ENCODE data around the gene DRICH1. TPM values are rescaled to one million over a fixed set of nuclear protein-coding genes. Genes with fewer than 3 reads are reported as not detected.
"Not testable (repeated sequence)": the region's sequence is repeated elsewhere in the genome, so short reads cannot be mapped to it uniquely, and the experiment has no call there.

The DRICH1 gene
- total RNA-seq, 1 experiment from 2014 or later, result 4.8 TPM

GRCh38 chr22:23574371-23574811, 57.7 kb downstream of the DRICH1 start:
- Mint-ChIP-seq H3K9me3 (ENCODE audit: unreplicated experiment) (no peaks in the 10 kb centered on the region), H3K27me3 (ENCODE audit: insufficient read depth, unreplicated experiment) (no peaks in the 10 kb centered on the region), H3K27ac (ENCODE audit: unreplicated experiment) (no peak overlapping the region), H3K4me1 (ENCODE audit: low read depth, unreplicated experiment) (no peaks in the 10 kb centered on the region), H3K4me3 (ENCODE audit: unreplicated experiment) (no peak overlapping the region), H3K36me3 (ENCODE audit: insufficient read depth, unreplicated experiment) (no peaks in the 10 kb centered on the region)
- POLR2A ChIA-PET, result no interaction called here
- BruUV-seq (replicated peaks), result no TSS peak
- intact Hi-C loops (cut with micrococcal nuclease; ENCODE audit: unreplicated experiment), result no loop called here
- Histone ChIP-seq H3K4me1 (no peaks in the 10 kb centered on the region), H3K9me3 (no peaks in the 10 kb centered on the region), H3K27me3 (replicated peaks; ENCODE audit: control insufficient read depth, insufficient read depth, low read length) (no peaks in the 10 kb centered on the region), H3K36me3 (ENCODE audit: control insufficient read depth, insufficient read depth, low read length) (no peaks in the 10 kb centered on the region), H3K4me3 (ENCODE audit: low read depth, low read length) (no peak overlapping the region)
- DNase-seq, result no peak
- CTCF ChIA-PET, result no interaction called here
- TF ChIP-seq CTCF (IDR thresholded peaks at IDR 0.05; ENCODE audit: insufficient read depth in 1 of 2, low read depth in 1 of 2, low read length in 1 of 2, severe bottlenecking in 1 of 2, unreplicated experiment in 1 of 2), result no peak

DNA sequence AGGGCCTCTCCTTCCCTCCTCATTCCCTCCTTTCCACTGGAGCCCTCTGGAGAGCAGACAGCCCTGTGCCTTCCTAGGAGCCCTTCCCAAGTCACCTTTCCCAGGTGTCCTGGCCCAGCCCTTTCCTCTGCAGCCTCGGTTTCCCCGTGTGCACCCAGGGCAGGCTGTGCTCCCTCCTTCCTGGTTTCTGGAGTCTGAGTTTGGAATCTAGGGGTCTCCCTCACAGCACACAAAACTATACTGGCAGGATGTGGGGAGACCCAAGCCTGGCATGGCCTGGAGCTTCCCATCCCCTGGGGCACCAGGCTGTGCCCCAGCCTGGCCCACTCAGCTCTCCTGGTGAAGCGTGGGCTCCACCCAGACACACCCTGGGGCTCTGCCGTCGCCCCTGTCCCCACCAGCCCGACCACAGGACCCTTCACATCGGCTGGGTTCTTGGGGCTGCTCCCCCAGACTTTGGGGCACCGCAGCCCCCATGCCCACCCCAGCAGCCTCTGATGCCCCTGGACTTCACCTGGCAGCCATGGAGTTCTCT, 58.4 kb downstream of the DRICH1 start:
- H3K27me3 ChIP-seq (replicated peaks; ENCODE audit: control insufficient read depth, insufficient read depth, low read length); H3K4me1 Mint-ChIP-seq (ENCODE audit: low read depth, unreplicated experiment); H3K9me3 ChIP-seq; intact Hi-C loops (cut with micrococcal nuclease; ENCODE audit: unreplicated experiment); H3K27ac Mint-ChIP-seq (ENCODE audit: unreplicated experiment); H3K36me3 Mint-ChIP-seq (ENCODE audit: insufficient read depth, unreplicated experiment); POLR2A ChIA-PET; H3K4me3 Mint-ChIP-seq (ENCODE audit: unreplicated experiment); BruUV-seq (replicated peaks); H3K36me3 ChIP-seq (ENCODE audit: control insufficient read depth, insufficient read depth, low read length); DNase-seq; H3K4me3 ChIP-seq (ENCODE audit: low read depth, low read length); H3K9me3 Mint-ChIP-seq (ENCODE audit: unreplicated experiment); CTCF ChIA-PET; H3K4me1 ChIP-seq; H3K27me3 Mint-ChIP-seq (ENCODE audit: insufficient read depth, unreplicated experiment): not testable (repeated sequence)

DNA sequence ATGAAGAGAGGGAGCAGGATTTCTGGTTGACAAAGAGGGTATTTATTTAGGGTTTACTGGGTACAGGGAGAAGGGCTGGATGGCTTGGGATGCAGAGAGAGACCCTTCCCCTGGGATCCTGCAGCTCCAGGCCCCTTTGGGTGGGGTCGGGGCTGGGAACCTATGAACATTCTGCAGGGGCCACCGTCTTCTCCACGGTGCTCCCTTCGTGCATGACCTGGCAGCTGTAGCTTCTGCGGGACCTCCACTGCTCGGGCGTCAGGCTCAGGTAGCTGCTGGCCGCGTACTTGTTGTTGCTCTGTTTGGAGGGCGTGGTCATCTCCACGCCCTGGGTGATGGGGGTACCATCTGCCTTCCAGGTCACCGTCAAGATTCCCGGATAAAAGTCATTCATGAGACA, 59.0 kb downstream of the DRICH1 start:
- POLR2A ChIA-PET; H3K27ac Mint-ChIP-seq (ENCODE audit: unreplicated experiment); H3K36me3 Mint-ChIP-seq (ENCODE audit: insufficient read depth, unreplicated experiment); DNase-seq; H3K9me3 Mint-ChIP-seq (ENCODE audit: unreplicated experiment); intact Hi-C loops (cut with micrococcal nuclease; ENCODE audit: unreplicated experiment); BruUV-seq (replicated peaks); H3K27me3 ChIP-seq (replicated peaks; ENCODE audit: control insufficient read depth, insufficient read depth, low read length); CTCF ChIA-PET; H3K4me3 Mint-ChIP-seq (ENCODE audit: unreplicated experiment); H3K4me1 ChIP-seq; H3K4me1 Mint-ChIP-seq (ENCODE audit: low read depth, unreplicated experiment); H3K4me3 ChIP-seq (ENCODE audit: low read depth, low read length); H3K27me3 Mint-ChIP-seq (ENCODE audit: insufficient read depth, unreplicated experiment); H3K9me3 ChIP-seq; H3K36me3 ChIP-seq (ENCODE audit: control insufficient read depth, insufficient read depth, low read length): not testable (repeated sequence)

- no peak overlapping the region for H3K27ac Mint-ChIP-seq (ENCODE audit: unreplicated experiment)
- no peak for TF ChIP-seq CTCF (IDR thresholded peaks at IDR 0.05; ENCODE audit: insufficient read depth in 1 of 2, low read depth in 1 of 2, low read length in 1 of 2, severe bottlenecking in 1 of 2, unreplicated experiment in 1 of 2)
- H3K4me1 Mint-ChIP-seq (ENCODE audit: low read depth, unreplicated experiment), result no peaks in the 10 kb centered on the region
- Histone ChIP-seq H3K36me3 (ENCODE audit: control insufficient read depth, insufficient read depth, low read length) (no peaks in the 10 kb centered on the region), H3K9me3 (no peaks in the 10 kb centered on the region), H3K27me3 (replicated peaks; ENCODE audit: control insufficient read depth, insufficient read depth, low read length) (no peaks in the 10 kb centered on the region), H3K4me1 (no peaks in the 10 kb centered on the region), H3K4me3 (ENCODE audit: low read depth, low read length) (no peak overlapping the region)
- H3K27me3 Mint-ChIP-seq (ENCODE audit: insufficient read depth, unreplicated experiment), result no peaks in the 10 kb centered on the region
- DNase-seq, result no peak
- POLR2A ChIA-PET, result no interaction called here
- no peaks in the 10 kb centered on the region for H3K36me3 Mint-ChIP-seq (ENCODE audit: insufficient read depth, unreplicated experiment)
- intact Hi-C loops (cut with micrococcal nuclease; ENCODE audit: unreplicated experiment), result no loop called here
- no peaks in the 10 kb centered on the region for H3K9me3 Mint-ChIP-seq (ENCODE audit: unreplicated experiment)
- BruUV-seq (replicated peaks), result no TSS peak
- H3K4me3 Mint-ChIP-seq (ENCODE audit: unreplicated experiment), result no peak overlapping the region
- CTCF ChIA-PET, result interaction anchor here (0.6 to 0.7 kb wide), 2 partner anchors 55 to 182 kb away, joined by 3 to 6 read pairs; no protein-coding TSS in a partner anchor
These were observed 60.6 kb downstream of the DRICH1 start for GRCh38 chr22:23571486-23571885.
